SK-N-MC (cell line): ENCODE measurements around the gene PPFIBP2.

Experiments used
- DNase-seq: peaks from one replicate; pipeline ENCODE4 v3.0.0-alpha.2; 2011; ENCODE audit warnings: low read depth, low spot score
- H3K27ac ChIP-seq: fragments of 200-600 bp; sonication (generic); 2 replicates; pipeline ENCODE4 v1.5.1; 2016; ENCODE audit warnings: mixed run types
- H3K36me3 ChIP-seq: fragments of 200-600 bp; sonication (generic); 2 replicates; pipeline ENCODE4 v1.6.1; 2017; ENCODE audit warnings: antibody characterized with exemption, low read length, mixed read lengths; ENCODE audit not compliant: insufficient read depth
- H3K4me3 ChIP-seq: fragments of 200-600 bp; sonication (generic); 2 replicates; pipeline ENCODE4 v1.5.1; 2016
- H3K9ac ChIP-seq: fragments of 200-600 bp; sonication (generic); 2 replicates; pipeline ENCODE4 v1.8.0; 2017; ENCODE audit warnings: mixed run types, mixed read lengths; ENCODE audit not compliant: insufficient read length
- H3K9me3 ChIP-seq: fragments of 200-600 bp; sonication (generic); 2 replicates; pipeline ENCODE4 v1.6.1; 2017; ENCODE audit warnings: low read depth, mild to moderate bottlenecking, antibody characterized with exemption, low read length, moderate library complexity, mixed read lengths
- EZH2 ChIP-seq: fragments of 200-600 bp; sonication (generic); IDR thresholded peaks from one replicate; pipeline ENCODE4 v1.6.1; 2017; ENCODE audit warnings: antibody characterized with exemption
- FOXP2 ChIP-seq: optimal IDR thresholded peaks from 2 replicates; pipeline ENCODE3; 2011; ENCODE audit warnings: mild to moderate bottlenecking, moderate library complexity; ENCODE audit not compliant: insufficient read depth; ENCODE audit errors: extremely low read length, control extremely low read depth
- POLR2AphosphoS5 ChIP-seq: IDR thresholded peaks from 2 replicates; pipeline ENCODE4 v1.6.1; 2012; ENCODE audit warnings: mild to moderate bottlenecking, low read depth, low read length, borderline replicate concordance

PPFIBP2 gene

GRCh38 chr11:7485186-7486097 lies 28.4 kb upstream of the PPFIBP2 start, which contains the start of gene OLFML1:
Gene OLFML1, plus strand, starts transcription at chr11:7485506. Its CDS starts 370 bp downstream, at chr11:7485876.
- H3K27ac ChIP-seq: no peak within 1 kb of the TSS
- peak within 1 kb of the TSS; percentile 32 for H3K9ac ChIP-seq
- peak within 1 kb of the TSS; percentile 74 for H3K4me3 ChIP-seq
- no peak for DNase-seq
- H3K9me3 ChIP-seq: no peaks in the 10 kb centered on the region
- TF ChIP-seq POLR2AphosphoS5 (no peak), FOXP2 (no peak), EZH2 (no peak)
- H3K36me3 ChIP-seq: no peaks in the 10 kb centered on the region

GRCh38 chr11:7486098-7486780 lies 27.6 kb upstream of the PPFIBP2 start:
- TF ChIP-seq FOXP2 (no peak), POLR2AphosphoS5 (no peak), EZH2 (no peak)
- no peaks in the 10 kb centered on the region for H3K36me3 ChIP-seq
- no peaks in the 10 kb centered on the region for H3K9me3 ChIP-seq
- peak overlapping the region; percentile 32 for H3K9ac ChIP-seq
- H3K4me3 ChIP-seq: peak overlapping the region; percentile 74
- DNase-seq: no peak
- H3K27ac ChIP-seq: no peak overlapping the region

DNA sequence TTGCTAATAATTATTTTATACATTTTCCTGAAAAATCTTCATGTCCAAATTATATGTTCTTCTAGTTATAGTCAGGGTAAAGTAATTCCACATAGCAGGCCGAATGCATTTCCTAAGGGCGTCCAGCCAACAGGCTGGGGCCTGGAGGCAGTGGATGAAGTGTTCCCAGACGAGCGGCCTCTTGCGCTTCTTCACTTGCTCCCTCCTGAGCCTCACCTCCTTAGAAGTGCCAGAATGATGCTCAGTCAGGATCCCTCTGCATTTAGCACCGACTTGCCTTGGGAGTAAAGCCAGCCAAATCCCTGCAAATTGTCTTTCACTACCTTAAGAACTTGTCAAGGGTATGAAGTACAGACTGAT lies 27.0 kb upstream of the PPFIBP2 start:
- no peaks in the 10 kb centered on the region for H3K36me3 ChIP-seq
- H3K9me3 ChIP-seq: no peaks in the 10 kb centered on the region
- TF ChIP-seq POLR2AphosphoS5 (no peak), EZH2 (no peak), FOXP2 (no peak)
- DNase-seq: no peak
- no peak overlapping the region for H3K27ac ChIP-seq
- no peak overlapping the region for H3K4me3 ChIP-seq
- no peak overlapping the region for H3K9ac ChIP-seq

- no peak for DNase-seq
- Histone ChIP-seq H3K9ac (no peak overlapping the region), H3K4me3 (no peak overlapping the region), H3K9me3 (no peaks in the 10 kb centered on the region), H3K36me3 (no peaks in the 10 kb centered on the region), H3K27ac (no peak overlapping the region)
- TF ChIP-seq POLR2AphosphoS5: no peak
- no peak for TF ChIP-seq EZH2
- TF ChIP-seq FOXP2: no peak
Observed at GRCh38 chr11:7487360-7487759, 26.4 kb upstream of the PPFIBP2 start.

DNA sequence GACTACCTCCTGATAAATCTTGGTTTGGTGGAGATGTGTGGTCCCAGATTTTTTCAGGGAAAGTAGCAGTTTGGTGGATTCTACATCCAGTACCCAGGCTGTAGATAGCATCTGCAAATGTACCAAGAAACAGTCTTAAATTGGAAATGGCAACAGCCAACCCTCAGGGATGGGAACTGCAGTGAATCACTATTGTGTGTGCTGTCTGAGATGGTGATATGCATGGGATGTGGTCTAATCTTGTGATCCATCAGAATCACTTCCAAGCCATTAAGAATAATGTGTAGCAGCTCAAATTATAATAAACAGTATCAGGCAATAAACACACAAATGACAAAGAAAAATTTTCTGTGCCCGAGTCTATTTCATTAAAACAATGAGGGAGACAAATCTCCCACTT lies 25.1 kb upstream of the PPFIBP2 start:
- no peaks in the 10 kb centered on the region for H3K36me3 ChIP-seq
- no peak for DNase-seq
- TF ChIP-seq POLR2AphosphoS5 (no peak), EZH2 (no peak), FOXP2 (no peak)

DNA sequence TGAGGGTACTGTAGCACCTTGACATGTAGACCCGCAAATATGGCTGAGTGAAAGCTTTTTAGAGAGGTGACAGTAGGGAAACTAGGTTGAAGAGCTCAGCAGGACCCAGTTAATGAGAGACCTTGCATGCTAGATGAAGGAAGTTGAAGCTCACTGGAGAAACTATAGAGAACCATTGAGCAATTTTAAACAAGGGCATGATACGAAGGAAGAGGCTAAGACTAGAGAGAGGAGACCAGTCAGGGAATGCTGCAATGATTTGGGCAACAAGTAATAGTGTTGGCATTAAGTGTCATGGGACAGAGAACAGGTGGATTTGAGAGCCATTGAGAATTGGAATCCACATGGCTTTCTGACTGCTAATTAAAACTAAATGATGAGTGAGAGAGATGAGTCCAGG lies 24.4 kb upstream of the PPFIBP2 start:
- no peak for DNase-seq
- TF ChIP-seq FOXP2 (no peak), EZH2 (no peak), POLR2AphosphoS5 (no peak)
- Histone ChIP-seq H3K27ac (no peak overlapping the region), H3K4me3 (no peak overlapping the region), H3K9me3 (no peaks in the 10 kb centered on the region), H3K36me3 (no peaks in the 10 kb centered on the region), H3K9ac (no peak overlapping the region)

More for the DNA sequence above, 25.1 kb upstream of the PPFIBP2 start:
- no peak overlapping the region for H3K27ac ChIP-seq
- H3K9ac ChIP-seq: no peak overlapping the region
- H3K4me3 ChIP-seq: no peak overlapping the region
- H3K9me3 ChIP-seq: no peaks in the 10 kb centered on the region

DNA sequence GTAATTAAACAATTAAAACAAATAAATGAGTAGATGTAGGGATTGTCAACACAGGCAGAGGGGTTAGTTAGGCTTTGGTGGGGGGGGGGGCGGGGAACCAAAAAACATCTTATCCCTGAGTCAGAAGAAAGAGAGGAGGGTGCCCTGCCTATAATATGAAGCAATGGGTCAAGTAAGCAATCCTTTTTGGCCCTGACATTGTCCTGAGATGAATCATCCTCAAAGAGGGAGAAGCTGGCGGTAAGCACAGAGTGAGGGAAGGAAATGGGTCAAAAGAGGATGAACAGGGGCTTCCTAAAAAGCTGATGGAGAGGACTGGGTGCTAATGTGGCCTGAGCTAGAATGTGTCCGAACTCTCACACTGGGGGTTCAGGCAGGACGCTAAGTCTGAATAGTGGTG lies 23.7 kb upstream of the PPFIBP2 start:
- Histone ChIP-seq H3K4me3 (no peak overlapping the region), H3K36me3 (no peaks in the 10 kb centered on the region), H3K27ac (no peak overlapping the region), H3K9me3 (no peaks in the 10 kb centered on the region), H3K9ac (no peak overlapping the region)
- TF ChIP-seq POLR2AphosphoS5 (no peak), FOXP2 (no peak), EZH2 (no peak)
- no peak for DNase-seq

DNA sequence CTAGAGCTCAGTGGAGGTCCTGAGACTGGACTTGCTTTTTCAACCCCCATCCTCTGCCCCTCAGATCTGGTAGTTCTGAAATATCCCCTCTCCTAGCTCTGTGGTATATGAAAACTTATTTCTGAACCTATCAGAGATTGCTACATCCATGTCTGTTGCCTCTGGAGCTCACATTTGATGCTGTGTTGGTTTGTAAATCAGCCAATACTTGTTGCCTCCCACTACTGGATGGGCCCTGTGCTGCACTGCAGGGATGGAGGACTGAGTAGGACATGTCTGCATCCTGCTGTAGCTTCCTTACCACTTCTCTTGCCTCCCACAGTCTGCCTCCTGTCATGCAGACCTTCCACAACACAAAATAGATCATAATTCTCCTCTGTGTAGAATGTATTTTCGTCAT lies 23.3 kb upstream of the PPFIBP2 start:
- DNase-seq: no peak

More for the DNA sequence above, 23.3 kb upstream of the PPFIBP2 start:
- no peaks in the 10 kb centered on the region for H3K36me3 ChIP-seq
- H3K27ac ChIP-seq: no peak overlapping the region
- H3K9ac ChIP-seq: no peak overlapping the region
- no peaks in the 10 kb centered on the region for H3K9me3 ChIP-seq
- TF ChIP-seq FOXP2 (no peak), EZH2 (no peak), POLR2AphosphoS5 (no peak)
- H3K4me3 ChIP-seq: no peak overlapping the region
